ENCODE data around the gene MTOR.
"Not testable (repeated sequence)": the region's sequence is repeated elsewhere in the genome, so short reads cannot be mapped to it uniquely, and the experiment has no call there.

Gene MTOR

DNA sequence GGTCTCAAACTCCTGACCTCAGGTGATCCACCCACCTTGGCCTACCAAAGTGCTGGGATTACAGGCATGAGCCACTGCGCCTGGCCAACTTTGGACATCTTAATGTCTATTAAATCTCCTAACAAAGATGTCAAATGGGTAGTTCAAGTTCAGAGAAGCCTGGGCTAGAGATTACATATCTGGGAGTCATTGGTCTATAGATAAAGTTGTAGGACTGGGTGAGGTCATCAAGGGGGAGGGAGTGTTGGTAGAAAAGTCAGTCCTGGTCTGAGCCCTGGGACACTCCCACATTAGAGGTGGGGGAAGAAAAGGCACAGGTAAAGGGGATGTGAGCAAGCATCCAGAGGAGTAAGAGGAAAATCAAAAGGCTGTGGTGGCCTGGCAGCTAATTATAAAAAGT is 17.3 kb upstream of the MTOR start:
- no peak for DNase-seq

- no peak for DNase-seq
These were observed 16.8 kb upstream of the MTOR start for GRCh38 chr1:11279152-11279551.

GRCh38 chr1:11273595-11274234 is 11.4 kb upstream of the MTOR start:
- DNase-seq = no peak

DNA sequence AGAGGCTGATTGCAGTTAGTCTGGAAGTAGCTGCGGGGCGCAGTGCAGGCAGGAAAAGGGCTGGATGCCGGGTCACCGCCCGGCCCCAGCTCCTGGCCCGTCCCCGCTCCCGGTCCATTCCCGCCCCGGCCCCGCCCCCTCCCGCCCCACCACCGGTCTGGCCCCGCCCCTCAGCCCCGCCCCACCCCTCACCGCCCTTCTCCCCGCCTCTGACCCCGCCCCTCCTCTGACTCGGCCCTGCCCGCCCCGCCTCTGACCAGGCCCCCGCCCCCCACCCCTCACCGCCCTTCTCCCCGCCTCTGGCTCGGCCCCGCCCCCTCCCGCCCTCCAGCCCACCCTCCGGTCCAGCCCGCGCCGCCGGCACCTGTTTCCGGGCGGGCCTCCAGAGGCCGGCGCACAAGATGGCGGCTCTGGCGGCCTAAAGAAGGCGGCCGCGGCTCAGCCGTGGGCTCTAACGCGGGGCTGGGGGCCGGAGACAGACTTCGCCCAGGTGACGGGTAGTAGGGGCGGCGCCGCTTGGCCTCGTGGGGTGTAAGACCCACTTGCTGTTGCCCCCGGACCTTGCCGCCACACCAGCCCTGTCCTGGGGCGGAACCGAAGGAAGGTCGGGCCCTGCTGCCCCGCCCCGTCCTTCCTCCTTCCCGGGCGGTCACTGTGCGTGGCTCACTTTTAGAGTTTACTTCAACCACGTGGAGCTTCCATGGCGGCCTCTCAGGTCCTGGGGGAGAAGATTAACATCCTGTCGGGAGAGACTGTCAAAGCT is 10.7 kb upstream of the MTOR start, which contains the start of gene UBIAD1:
Gene UBIAD1, plus strand, starts transcription at position 367 of the 763 bp plus-strand sequence. Its CDS starts 334 bp downstream, at position 701.
- peak; percentile 67 for DNase-seq

DNA sequence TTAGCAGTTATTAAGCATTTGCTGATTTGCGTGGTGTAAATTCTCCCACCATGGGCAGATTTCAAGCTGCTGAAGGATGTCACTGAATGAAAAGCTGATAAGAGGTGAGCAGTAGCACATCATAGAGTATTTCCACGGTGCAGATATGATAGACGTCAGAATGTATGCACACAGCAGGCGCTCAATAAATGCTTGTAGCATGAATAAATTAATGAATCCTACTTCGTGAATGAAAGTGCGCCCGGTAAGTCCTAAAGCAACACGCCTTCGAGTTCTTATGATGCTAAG is 10.1 kb upstream of the MTOR start:
- no peak for DNase-seq

DNA sequence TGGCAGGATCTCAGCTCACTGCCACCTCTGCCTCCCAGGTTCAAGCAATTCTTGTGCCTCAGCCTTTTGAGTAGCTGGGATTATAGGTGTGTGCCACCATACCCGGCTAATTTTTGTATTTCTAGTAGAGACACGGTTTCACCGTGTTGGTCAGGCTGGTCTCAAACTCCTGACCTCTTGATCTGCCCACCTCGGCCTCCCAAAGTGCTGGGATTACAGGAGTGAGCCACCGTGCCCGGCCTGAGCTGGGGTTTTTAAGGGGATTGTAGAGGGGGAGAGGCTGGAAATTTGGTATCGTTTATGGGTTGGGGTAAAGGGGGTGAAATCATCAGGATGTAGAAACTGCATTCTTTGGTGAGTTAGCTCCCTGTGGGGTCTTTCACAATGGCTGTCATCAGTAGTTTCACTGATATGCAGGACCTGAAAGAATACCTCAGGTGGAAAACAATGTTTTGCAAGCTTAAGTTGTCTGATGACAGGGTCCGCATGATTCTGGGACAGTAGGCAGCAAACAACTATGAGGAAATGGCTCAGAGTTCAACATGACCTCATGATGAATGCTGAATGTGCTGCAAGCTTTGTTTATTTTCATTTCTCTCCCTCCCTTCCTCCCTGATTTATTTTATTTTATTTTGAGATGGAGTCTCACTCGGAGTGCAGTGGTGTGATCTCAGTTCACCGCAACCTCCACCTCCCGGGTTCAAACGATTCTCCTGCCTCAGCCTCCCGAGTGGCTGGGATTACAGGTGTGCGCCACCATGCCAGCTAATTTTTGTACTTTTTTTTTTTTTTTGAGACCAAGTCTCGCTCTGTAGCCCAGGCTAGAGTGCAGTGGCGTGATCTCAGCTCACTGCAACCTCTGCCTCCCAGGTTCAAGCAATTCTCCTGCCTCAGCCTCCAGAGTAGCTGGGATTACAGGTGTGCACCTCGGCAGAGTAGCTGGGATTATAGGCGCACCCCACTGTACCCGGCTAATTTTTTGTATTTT is 5.3 kb upstream of the MTOR start:
- DNase-seq = not testable (repeated sequence)

GRCh38 chr1:11266268-11267074 is 4.1 kb upstream of the MTOR start:
- DNase-seq = no peak

GRCh38 chr1:11256299-11256698 is 6.1 kb downstream of the MTOR start:
- no peak for DNase-seq

DNA sequence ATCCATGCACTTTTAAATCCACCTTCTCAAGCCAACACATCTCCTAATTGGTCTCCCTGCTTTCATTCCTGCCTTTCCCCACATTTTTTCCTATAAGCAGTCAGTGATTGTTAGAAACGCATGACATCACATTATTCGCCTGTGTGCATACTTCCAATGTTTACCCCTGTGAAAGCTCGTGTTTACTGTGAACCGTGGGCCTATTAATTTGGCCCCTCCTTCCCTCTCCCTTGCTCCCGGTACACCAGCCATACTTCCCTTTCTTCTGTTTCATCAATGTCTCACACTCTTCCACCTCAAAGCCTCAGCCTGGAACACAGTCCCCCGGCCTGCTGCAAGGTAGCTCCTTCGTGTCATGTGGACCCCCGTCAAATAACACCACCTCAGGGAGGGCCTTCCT is 9.1 kb downstream of the MTOR start:
- DNase-seq = no peak

GRCh38 chr1:11252538-11252937 is 9.8 kb downstream of the MTOR start:
- DNase-seq = no peak

DNA sequence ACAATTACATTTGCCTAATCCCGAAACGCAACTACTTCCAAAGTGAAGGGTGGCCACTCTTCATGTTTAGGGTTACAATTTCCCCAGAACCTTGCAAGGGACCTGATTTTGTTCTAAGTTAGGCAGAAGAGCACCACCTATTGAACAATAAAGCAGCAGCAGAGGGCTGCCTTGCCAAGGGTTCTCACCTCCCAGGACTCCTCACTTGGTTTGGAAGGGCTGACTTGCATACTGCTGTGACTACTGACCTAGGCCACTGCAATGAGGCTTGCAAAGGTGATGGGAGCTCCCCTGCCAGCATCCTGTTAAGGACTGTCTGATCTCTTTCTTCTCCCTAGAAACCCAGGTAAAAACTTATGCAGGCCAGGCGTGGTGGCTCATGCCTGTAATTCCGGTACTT is 14.2 kb downstream of the MTOR start:
- DNase-seq = no peak

DNA sequence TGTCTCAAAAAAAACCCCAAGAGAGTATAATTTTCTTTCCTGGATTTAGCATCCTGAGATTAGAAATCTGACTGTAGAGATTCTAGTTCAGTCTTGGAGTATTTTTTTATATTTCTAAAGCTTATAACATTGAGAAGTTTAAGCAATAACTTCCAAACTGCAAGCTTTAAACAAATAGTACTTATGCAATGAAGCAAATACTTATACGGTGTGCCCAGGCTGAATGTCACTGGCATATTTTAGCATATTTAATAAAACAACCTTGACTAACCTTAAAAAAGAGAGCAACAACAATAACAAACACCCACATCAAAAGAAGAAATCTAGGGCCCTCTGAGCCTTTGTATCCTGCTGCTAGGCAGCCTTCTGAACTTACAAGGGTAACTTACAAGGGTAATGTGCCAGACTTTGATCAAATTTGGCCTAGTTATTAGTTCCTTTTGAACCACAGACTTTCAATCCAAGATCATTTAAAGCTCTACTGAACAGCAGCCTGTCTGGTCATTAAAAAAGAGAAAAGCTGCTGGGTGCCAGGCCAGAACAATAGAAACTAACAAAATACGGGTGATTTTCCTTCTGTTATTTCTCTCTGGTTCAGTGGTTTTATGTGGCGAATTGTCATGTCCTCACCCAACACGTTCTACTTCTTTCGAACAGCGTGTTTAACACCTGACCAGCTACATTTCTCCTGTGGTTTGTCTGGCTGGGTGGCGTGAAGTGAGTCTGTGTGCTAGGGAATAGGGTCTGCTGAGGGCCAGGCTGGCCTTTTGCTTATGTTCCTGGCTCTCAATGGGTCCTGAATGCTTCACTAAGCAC is 16.2 kb downstream of the MTOR start:
- DNase-seq = no peak

DNA sequence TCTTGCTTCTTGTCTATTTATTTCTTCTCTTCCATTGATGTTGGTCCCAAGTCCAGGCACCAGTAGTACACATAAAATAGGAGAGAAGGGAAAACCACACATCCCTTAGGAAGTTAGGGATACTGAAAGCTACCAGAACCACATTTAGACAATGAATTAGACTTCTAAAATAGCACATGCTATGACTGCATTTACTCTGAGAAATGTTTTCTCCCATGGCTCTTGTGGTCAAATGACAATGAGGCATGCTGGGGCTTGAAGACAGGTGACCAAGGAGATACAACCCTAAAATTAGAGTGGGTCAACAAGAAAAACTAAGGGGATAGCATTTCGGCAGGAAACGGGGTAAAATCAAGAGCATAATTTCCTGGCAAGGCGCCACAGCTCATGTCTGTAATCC is 17.1 kb downstream of the MTOR start:
- DNase-seq = no peak

DNA sequence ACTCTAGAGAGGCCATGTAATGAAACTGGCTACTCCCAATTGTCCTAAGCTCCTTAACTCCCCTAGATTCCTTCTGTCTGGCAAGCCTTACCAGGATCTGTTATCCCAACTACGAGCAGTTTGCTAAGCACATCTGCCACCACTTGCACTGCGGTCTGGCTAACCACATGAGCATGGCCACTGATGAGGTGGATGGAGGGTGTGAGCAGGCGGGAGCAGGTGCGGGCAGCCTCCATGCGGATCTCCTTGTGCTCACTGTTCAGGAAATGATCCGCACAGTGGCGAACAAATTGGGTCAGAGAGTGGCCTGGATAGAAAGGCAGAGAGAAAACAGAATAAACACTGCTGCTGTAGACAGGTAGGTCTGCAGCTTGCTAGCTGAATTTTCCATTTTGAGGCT is 24.0 kb downstream of the MTOR start:
- no peak for DNase-seq

GRCh38 chr1:11237356-11237755 is 25.0 kb downstream of the MTOR start:
- DNase-seq = no peak

GRCh38 chr1:11233208-11233607 is 29.1 kb downstream of the MTOR start:
- no peak for DNase-seq

- no peak for DNase-seq
These were observed 33.1 kb downstream of the MTOR start for GRCh38 chr1:11229203-11229602.

- no peak for DNase-seq
These were observed 35.0 kb downstream of the MTOR start for GRCh38 chr1:11227106-11228077.

- DNase-seq = no peak
These were observed 46.3 kb downstream of the MTOR start for GRCh38 chr1:11216074-11216473.

GRCh38 chr1:11215381-11216005 is 46.9 kb downstream of the MTOR start:
- no peak for DNase-seq

All from NCI-H1105 treated with DMSO at 0.1 percent for 48 hours (cell line).